Loucy (cell line): ENCODE data around the gene HS3ST5.

Experiments
- H2AFZ ChIP-seq: fragments of 200-600 bp; sonication (generic); 2 replicates; pipeline ENCODE4 v1.6.0; 2016; ENCODE audit warnings: antibody characterized with exemption, mild to moderate bottlenecking, low read length, moderate library complexity
- H3F3A ChIP-seq: fragments of 200-600 bp; 2 replicates; pipeline ENCODE4 v1.6.0; 2016; ENCODE audit warnings: antibody characterized with exemption, low read depth, mild to moderate bottlenecking
- H3K27me3 ChIP-seq: fragments of 200-600 bp; sonication (generic); 2 replicates; pipeline ENCODE4 v1.6.1; 2014; ENCODE audit warnings: low read length, mild to moderate bottlenecking; ENCODE audit not compliant: insufficient read depth, poor library complexity, severe bottlenecking
- H3K36me3 ChIP-seq: fragments of 200-600 bp; sonication (generic); 2 replicates; pipeline ENCODE4 v1.6.1; 2016; ENCODE audit warnings: low read length; ENCODE audit not compliant: insufficient read depth
- H3K4me1 ChIP-seq: fragments of 200-600 bp; sonication (generic); 2 replicates; pipeline ENCODE4 v1.5.1; 2014; ENCODE audit warnings: low read length, mild to moderate bottlenecking; ENCODE audit not compliant: insufficient read depth, poor library complexity, severe bottlenecking
- H3K4me2 ChIP-seq: fragments of 200-600 bp; sonication (generic); 2 replicates; pipeline ENCODE4 v1.6.0; 2014; ENCODE audit warnings: antibody characterized with exemption, low read length, low read depth, mild to moderate bottlenecking; ENCODE audit not compliant: poor library complexity, severe bottlenecking
- H3K4me3 ChIP-seq: fragments of 200-600 bp; sonication (generic); 2 replicates; pipeline ENCODE4 v1.5.1; 2014; ENCODE audit warnings: low read length, mild to moderate bottlenecking, mixed read lengths; ENCODE audit not compliant: poor library complexity, severe bottlenecking
- H3K79me2 ChIP-seq: fragments of 200-600 bp; sonication (generic); 2 replicates; pipeline ENCODE4 v1.6.1; 2014; ENCODE audit warnings: low read length; ENCODE audit not compliant: insufficient read depth
- H3K9ac ChIP-seq: fragments of 200-600 bp; sonication (generic); 2 replicates; pipeline ENCODE4 v1.6.0; 2014; ENCODE audit warnings: mild to moderate bottlenecking, low read depth, low read length, moderate library complexity; ENCODE audit not compliant: poor library complexity, severe bottlenecking
- H3K9me2 ChIP-seq: fragments of 200-600 bp; sonication (generic); replicated peaks from 2 replicates; pipeline ENCODE4 v1.6.1; 2016; ENCODE audit warnings: low read depth, low read length, mixed read lengths
- H3K9me3 ChIP-seq: fragments of 200-600 bp; sonication (generic); 2 replicates; pipeline ENCODE4 v1.6.1; 2014; ENCODE audit warnings: mild to moderate bottlenecking, antibody characterized with exemption, low read length, low read depth; ENCODE audit not compliant: insufficient read depth
- H4K20me1 ChIP-seq: fragments of 200-600 bp; sonication (generic); 2 replicates; pipeline ENCODE4 v1.6.0; 2014; ENCODE audit warnings: antibody characterized with exemption, low read length, mild to moderate bottlenecking; ENCODE audit not compliant: insufficient read depth, poor library complexity, severe bottlenecking
- EZH2phosphoT487 ChIP-seq: fragments of 200-600 bp; IDR thresholded peaks from 2 replicates; pipeline ENCODE4 v1.6.1; 2018; ENCODE audit warnings: antibody characterized with exemption, mild to moderate bottlenecking, moderate library complexity, borderline replicate concordance
- TF ChIP-seq, protein P1 (sequence below): fragments of 200-600 bp; sonication (generic); conservative IDR thresholded peaks from 2 replicates; pipeline ENCODE4 v1.5.1; 2014; ENCODE audit warnings: mild to moderate bottlenecking, antibody characterized with exemption, low read length

The HS3ST5 gene

DNA sequence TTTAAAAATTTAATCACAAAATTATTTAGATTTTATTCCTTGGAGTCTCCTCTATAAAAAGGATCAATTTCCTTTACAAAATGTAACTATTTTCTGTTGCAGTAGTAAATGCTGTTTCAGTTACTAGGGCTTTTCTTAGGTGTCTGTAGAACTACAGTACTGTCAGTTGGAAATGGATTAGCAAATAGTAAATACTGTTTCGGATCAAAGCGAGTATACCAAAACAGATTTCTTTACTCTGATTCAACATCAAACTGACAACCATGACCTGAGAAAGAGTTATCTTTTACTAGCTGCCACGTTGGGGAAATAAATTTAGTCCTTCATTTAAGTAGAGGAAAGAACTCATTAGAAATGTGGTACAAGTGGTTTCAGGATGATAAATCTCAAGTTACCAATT lies 172.5 kb downstream of the HS3ST5 start:
- no peak overlapping the region for H2AFZ ChIP-seq
- H3K9ac ChIP-seq: no peak overlapping the region
- H3F3A ChIP-seq: no peaks in the 10 kb centered on the region
- no peaks in the 10 kb centered on the region for H3K36me3 ChIP-seq
- H3K79me2 ChIP-seq: no peaks in the 10 kb centered on the region
- H3K9me3 ChIP-seq: no peaks in the 10 kb centered on the region
- no peak for TF ChIP-seq EZH2phosphoT487
- TF ChIP-seq, protein P1, sequence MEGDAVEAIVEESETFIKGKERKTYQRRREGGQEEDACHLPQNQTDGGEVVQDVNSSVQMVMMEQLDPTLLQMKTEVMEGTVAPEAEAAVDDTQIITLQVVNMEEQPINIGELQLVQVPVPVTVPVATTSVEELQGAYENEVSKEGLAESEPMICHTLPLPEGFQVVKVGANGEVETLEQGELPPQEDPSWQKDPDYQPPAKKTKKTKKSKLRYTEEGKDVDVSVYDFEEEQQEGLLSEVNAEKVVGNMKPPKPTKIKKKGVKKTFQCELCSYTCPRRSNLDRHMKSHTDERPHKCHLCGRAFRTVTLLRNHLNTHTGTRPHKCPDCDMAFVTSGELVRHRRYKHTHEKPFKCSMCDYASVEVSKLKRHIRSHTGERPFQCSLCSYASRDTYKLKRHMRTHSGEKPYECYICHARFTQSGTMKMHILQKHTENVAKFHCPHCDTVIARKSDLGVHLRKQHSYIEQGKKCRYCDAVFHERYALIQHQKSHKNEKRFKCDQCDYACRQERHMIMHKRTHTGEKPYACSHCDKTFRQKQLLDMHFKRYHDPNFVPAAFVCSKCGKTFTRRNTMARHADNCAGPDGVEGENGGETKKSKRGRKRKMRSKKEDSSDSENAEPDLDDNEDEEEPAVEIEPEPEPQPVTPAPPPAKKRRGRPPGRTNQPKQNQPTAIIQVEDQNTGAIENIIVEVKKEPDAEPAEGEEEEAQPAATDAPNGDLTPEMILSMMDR: no peak
- H3K4me3 ChIP-seq: no peak overlapping the region
- H4K20me1 ChIP-seq: no peaks in the 10 kb centered on the region
- H3K27me3 ChIP-seq: no peaks in the 10 kb centered on the region
- no peaks in the 10 kb centered on the region for H3K9me2 ChIP-seq
- H3K4me1 ChIP-seq: no peaks in the 10 kb centered on the region
- no peak overlapping the region for H3K4me2 ChIP-seq

DNA sequence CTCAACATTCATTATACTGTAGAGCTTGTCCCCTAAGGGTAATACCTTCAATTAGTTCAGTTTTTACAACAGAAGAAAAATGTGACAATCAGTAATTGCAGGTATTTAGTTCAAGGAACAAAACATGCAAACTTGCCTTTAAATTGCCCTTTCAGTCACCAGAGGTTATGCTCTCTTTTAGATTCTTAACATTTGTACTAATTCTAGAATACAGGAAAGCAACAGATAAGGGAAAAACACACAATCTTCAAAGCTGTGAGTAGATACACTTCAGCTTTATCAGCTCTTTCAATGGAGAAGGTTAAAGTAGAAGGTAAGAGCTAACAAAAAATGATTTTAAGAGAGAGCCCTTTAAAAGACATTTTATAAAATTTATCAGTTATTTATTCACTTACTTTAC lies 173.1 kb downstream of the HS3ST5 start:
- no peak overlapping the region for H3K4me3 ChIP-seq
- no peak overlapping the region for H3K9ac ChIP-seq
- H3K4me2 ChIP-seq: no peak overlapping the region
- H3K4me1 ChIP-seq: no peaks in the 10 kb centered on the region
- H3K9me3 ChIP-seq: no peaks in the 10 kb centered on the region
- no peak for TF ChIP-seq EZH2phosphoT487
- TF ChIP-seq, protein P1: no peak
- no peaks in the 10 kb centered on the region for H3K9me2 ChIP-seq
- H3K79me2 ChIP-seq: no peaks in the 10 kb centered on the region
- no peaks in the 10 kb centered on the region for H3K36me3 ChIP-seq
- H2AFZ ChIP-seq: no peak overlapping the region
- H3K27me3 ChIP-seq: no peaks in the 10 kb centered on the region
- H4K20me1 ChIP-seq: no peaks in the 10 kb centered on the region
- no peaks in the 10 kb centered on the region for H3F3A ChIP-seq

DNA sequence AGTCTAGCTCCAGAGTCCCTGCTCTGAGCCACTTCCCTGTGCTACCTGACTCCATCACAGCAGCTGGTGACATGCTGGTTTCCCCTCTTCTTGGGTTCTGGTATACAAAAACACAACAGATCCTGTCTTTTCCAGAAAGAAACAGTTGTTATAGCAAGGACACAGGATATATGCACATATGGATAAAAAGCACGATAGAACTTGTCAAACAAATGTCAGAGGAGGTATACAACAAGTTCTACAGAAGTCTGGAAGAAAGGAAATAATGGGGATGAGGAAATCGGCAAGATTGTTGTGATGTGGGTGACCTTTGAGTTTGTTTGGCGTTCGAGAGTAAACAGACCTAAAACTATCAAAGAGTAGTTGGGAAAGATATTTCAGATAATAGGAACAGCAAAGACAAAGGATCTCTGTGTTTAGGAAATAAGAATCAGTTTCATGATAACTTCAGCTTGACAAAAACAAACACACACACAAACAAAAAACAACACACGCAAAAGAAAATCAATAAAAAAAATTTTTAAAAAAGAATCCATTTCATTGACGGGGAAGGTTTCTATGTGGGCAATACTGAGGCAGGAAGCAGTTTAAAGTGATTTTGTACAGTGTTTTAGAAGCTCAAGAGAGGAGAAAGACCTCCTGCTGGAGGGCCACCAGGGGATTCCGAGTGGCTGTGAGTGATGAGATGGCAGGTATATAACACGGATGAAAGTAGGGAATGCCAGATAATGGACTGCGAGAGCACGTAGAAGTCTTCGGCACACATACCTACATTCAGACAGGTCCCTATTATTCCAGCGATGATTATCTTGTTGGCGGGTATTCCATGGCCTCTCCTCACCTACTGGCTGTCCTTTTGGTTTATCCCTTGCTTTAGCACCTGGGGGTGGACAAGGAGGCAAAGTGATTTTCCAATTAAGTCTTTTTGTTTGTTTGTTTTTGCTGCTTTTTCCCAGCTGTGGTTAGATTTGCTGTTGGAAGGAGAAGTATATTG lies 174.9 kb downstream of the HS3ST5 start:
- Histone ChIP-seq H4K20me1 (no peaks in the 10 kb centered on the region), H3F3A (no peaks in the 10 kb centered on the region), H3K9me2 (no peaks in the 10 kb centered on the region), H3K4me3 (no peak overlapping the region), H3K27me3 (no peaks in the 10 kb centered on the region), H3K9ac (no peak overlapping the region), H3K4me1 (no peaks in the 10 kb centered on the region), H3K79me2 (no peaks in the 10 kb centered on the region), H3K9me3 (no peaks in the 10 kb centered on the region), H3K36me3 (no peaks in the 10 kb centered on the region), H2AFZ (no peak overlapping the region), H3K4me2 (no peak overlapping the region)
- TF ChIP-seq, protein P1: no peak
- TF ChIP-seq EZH2phosphoT487: no peak
